ENCODE measurements around the gene JUN.

DNA sequence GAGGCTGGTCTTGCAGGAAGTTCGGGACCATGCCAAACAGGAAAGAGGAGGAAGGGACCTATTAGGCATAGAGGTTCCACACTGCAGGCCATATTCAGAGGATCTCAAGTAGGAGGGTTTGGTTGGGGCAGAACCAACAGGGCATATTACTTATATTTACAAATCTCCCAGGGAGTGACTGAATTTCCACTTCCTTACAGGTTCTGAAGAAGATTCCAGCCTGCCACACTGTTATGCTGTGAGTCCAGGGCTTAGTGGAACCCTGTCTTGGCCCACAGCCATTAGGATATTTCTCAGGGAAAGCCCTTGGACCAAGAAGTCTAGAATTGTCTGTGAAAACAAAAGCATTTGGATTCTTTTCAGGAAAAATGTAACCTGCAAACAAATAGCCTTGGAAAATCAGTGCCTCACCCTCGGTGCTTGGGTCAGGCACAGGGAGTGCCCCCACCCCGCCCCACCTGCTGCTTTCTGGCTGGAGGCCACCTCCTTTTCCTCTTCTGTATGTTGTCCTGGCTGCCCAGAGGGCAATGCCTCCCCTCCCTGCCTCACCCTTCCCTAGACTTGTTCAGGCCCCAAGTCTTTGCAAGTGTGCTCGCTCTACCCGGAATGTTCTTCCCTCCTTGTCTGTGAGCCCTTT lies 41.0 kb upstream of the JUN start:
- TF ChIP-seq CTCF (IDR thresholded peaks at IDR 0.05; ENCODE audit: low read depth, low read length), result no peak
- TF ChIP-seq POLR2A (IDR thresholded peaks at IDR 0.05; ENCODE audit: extremely low read depth, insufficient read length), result no peak
- TF ChIP-seq, protein P1, sequence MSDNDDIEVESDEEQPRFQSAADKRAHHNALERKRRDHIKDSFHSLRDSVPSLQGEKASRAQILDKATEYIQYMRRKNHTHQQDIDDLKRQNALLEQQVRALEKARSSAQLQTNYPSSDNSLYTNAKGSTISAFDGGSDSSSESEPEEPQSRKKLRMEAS (IDR thresholded peaks at IDR 0.05; ENCODE audit: low read depth, low read length), result no peak
- TF ChIP-seq MYC (IDR thresholded peaks at IDR 0.05; ENCODE audit: low read depth, low read length), result no peak
